GM19025 (cell line): ENCODE data around the gene AUP1.
A peak's percentile ranks its signal among the peaks of the same experiment; 100 is the strongest.

Experiments used
- ATAC-seq: cut with Tn5 transposase; IDR thresholded peaks from one replicate; pipeline ENCODE4 v1.9.1; 2021; ENCODE audit warnings: mild to moderate bottlenecking, low read depth, moderate library complexity; ENCODE audit not compliant: unreplicated experiment

The AUP1 gene

DNA sequence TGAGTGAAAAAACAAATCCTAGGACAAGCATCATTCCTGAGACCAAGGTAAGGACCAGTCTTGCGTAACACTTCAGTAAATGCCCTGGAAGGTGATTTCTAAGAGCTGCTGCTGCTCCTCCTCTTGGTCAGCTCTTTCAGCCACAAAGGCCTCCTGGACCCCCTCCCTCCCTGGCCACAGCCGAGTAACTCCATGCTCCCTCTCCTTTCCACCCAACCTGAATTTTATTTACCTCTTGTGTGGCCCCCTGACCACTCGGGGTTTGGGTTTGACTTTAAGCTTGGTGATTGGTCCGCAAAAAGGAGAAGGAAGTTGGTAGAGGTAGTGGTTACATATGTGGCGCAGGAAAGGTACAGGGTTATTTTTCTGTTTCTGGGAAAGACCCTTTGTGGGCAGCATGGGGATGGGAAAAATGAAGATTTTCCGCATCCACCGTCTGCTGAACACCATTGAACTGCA, 9.4 kb upstream of the AUP1 start:
- no peak for ATAC-seq

- no peak for ATAC-seq
Observed at GRCh38 chr2:74537140-74537539, 7.6 kb upstream of the AUP1 start.

- no peak for ATAC-seq
Observed at GRCh38 chr2:74536166-74536950, 6.9 kb upstream of the AUP1 start.

DNA sequence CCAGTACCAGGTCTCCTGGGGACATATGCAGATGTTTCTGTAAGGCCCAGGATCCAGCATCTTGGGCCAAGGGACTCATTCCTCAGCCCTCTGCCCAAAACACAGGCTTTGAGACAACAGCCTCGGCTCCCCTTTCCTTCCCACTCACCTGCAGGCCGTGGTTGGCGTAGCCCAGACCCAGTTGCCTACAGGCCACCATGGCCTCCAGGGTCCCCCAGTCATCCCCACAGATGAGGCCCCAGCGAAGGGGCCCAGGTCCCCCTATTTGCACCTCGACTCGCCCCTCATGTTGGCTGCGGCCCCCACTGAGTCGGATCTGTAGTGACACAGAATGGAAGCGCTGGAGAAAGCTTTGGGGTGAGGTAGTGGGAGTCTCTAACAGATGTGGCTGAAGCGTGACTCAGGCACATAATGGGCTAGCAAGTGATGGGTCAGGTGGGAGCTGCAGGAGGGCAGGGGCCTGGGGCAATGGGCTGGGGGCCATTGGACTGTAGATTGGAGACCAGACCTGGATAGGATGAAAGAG, 6.0 kb upstream of the AUP1 start:
- ATAC-seq = no peak

GRCh38 chr2:74534411-74534810, 4.9 kb upstream of the AUP1 start:
- ATAC-seq = no peak

GRCh38 chr2:74533464-74533863, 4.0 kb upstream of the AUP1 start:
- no peak for ATAC-seq

DNA sequence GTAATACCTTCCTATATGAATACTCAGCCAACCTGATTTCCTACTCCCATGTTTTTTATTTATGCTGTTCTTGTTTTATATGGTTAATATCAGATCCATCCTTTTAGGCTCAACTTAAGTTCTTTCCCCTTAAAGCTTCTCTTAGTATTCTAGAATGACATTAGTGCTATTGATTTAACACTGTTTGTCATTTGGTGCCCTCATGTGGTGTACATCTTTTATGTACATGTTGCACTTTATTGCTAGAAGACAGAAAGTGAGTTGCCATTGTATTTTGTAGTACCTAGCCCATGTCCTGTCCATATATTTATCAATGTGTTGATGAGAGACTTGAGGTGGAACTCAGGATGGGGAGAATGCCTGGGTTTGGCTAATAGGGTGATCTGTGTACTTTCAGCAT, 2.7 kb upstream of the AUP1 start:
- no peak for ATAC-seq

DNA sequence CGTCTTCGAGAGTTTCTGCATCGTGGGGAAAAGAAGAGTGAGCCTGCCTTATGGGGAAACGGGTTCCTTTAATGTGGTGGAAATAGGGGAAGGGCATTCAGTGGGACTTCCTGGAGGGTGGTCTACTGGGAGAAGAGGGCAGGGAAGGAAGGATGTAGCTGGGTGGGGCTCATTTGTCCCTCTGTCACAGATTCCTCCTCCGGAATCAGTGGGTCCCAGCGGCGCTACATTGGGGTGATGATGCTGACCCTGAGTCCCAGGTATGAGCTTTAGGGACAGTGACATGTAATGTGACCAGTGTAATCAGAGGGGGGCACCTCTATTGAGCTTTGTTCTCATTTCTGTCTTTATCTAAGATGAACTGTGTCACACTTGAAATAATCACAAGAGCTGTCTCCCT, 2.2 kb upstream of the AUP1 start:
- no peak for ATAC-seq

- peak; percentile 30 for ATAC-seq
Observed at GRCh38 chr2:74530239-74531187, 1.0 kb upstream of the AUP1 start.

GRCh38 chr2:74528600-74529356, 728 bp downstream of the AUP1 start:
- ATAC-seq = no peak

DNA sequence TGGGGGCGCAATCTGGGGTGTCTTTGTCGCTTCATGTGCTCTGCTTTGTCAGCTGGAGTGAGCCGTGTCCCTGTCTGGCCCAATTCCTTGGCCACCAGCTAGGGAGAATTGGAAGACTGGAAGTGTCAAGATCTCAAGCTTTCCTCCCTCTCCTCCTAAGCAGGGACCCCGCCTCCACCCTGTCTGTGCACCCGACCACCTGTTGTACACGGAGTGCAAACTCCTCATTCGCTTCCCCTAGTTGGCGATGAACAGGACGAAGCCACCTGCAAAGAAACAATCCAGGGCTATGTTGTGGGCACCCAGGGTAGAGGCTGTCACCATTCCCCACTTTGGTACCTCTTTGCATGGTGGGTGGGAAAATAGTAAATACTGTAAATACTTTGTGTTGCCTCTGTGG, 1.8 kb downstream of the AUP1 start:
- ATAC-seq = no peak

- ATAC-seq = no peak
Observed at GRCh38 chr2:74526649-74527230, 2.8 kb downstream of the AUP1 start.

DNA sequence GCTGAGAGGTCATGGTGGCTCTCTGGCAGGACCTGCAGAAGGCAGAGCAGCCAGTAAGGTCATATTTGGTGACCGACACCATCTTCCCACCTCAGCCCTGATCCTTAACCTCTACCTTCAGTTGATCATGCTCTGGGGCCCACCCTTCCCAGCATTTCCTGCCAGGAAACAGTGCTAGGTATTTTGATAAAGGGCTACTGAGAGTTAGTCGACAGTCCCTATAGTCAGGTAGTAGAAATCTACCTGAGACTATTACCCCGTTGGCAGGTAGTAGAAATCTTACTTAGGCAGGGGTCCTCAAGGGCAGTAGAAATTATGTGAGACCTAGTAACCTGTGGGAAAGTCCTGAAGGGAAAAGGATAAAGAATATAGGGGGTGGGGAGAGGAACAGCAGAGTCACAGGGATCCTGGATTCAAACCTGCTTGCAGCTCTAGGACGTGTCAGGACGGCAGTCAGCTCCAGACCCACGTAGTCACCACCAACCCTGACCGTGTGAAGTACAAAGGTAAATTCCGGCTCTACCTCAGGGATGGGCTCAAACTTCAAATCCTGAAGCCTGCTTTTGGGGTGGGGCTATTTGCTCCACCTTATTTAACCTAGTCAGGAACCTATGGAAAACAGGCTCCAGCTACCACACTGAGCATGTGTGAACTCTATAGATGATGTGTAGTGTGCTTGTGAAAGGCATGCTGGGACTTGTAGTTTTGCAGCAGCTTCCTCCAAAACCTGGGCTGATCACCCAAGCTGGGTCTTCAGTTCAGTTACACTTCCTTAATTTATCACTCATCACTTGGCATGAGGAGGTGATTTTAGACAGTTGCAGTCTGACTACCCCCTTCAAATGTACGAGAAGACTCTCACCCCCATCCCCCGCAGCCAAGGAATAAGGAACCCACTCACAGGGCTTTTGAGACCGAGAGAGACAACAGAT, 3.5 kb downstream of the AUP1 start, which contains the start of gene DQX1:
Gene DQX1, minus strand, starts transcription at position 515 of the 932 bp plus-strand sequence. Its CDS starts 502 bp downstream, at position 13.
- ATAC-seq = no peak

DNA sequence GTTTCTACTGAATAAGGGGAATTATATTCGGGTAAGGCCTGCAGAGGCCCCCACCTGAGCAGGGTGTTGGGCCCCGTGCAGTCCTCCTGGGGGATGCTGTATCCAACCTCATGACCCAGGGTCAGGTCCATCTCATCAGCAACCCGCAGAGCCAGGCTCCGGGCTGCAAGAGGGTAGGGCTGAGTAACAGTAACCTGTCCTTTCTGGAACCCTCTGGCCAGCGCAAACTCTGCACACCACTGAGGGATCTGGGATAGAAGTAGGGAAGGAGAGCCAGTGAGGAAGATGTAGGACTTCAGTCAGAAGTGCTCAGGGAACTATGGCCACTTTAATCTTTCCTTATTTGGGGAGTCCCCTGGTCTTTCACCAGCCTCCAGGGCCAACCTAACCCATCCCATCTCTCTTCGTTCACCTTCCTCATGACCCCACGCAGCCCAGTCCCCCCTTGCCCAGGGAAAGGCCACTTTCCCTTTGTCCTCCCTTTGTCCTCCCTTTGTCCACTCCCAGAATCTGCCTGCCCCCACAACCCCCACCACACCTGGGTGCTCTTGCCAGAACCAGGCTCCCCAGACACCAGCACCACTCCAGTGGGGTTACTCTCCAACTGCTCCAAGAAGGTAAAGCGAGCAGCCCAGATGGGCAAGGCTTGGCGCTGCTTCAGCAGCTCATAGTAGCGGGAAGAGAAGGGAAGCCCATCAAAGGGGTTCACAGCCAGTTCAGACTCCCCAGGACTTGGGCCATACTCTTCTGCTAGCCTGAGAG, 4.4 kb downstream of the AUP1 start:
- no peak for ATAC-seq

GRCh38 chr2:74524005-74524404, 5.5 kb downstream of the AUP1 start:
- no peak for ATAC-seq

GRCh38 chr2:74522516-74522915, 7.0 kb downstream of the AUP1 start:
- no peak for ATAC-seq

GRCh38 chr2:74516650-74517049, 12.9 kb downstream of the AUP1 start:
- ATAC-seq = no peak

DNA sequence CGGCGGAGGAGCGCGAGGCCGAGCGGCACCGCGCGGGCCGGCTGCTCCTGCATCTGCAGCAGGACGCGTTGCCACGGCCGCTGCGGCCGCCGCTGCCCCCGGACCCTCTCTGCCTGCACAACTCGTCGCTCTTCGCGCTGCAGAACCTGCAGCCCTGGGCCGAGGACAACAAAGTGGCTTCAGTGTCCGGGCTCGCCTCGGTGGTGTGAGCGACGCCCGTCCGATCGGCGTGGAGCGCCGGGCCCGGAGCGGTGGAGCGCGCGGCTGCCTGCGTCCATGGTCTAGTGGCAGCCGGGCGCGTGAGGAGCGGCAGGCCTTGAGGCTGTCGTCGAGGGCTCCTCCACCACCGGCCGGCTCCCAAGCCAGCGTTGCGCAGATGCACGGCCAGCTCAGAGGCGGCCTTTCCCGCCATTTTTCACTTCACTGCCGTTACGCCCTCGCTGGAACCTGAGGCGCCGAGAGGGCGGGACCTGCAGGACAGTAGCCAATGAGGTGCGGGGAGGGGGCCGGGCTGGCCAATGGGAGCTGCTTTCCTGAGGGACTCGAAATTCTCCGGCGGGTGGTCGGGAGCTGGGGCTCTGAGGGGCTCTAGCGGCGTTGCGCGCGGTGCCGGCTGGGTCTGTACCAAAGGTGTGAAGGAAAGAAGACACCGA, 13.4 kb downstream of the AUP1 start:
- ATAC-seq = peak; percentile 75
